ENCODE results near the gene MANBA.

Gene MANBA

DNA sequence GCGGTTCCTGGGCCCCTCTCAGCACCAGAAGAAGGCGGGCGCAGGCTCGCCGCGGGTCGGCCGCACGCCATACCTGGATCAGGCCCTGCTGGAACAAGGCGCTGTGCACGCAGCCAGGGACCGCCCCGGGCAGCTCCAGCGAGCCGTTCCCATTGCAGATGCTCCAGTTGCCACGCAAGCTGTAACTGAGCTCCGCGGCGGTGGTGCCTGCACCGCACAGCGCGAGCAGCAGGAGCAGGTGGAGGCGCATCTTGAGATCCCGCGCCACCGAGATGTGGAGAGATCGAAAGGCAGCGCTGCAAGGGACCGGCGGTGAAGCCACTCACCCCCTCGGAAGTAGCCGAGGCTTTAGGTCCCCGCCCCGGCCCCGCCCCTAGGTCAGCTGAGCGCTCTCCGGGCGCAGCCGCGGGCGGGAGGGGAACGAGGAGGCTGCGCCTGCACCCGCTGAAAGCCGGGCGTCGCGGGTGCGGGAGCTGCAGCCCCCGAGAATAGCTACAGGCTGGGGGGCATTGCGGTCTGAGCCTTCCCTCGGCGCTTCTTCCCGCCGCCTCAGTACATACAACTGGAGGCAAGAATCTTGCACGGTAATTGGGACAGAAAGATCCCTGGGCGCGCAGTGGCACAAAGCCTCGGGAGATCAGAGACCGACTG, at the start of gene MANBA:
Gene MANBA (minus strand): TSS at position 324 of the 651 bp plus-strand sequence. CDS start 74 bp downstream, at position 250.
- DNase-seq: peak; percentile 77

DNA sequence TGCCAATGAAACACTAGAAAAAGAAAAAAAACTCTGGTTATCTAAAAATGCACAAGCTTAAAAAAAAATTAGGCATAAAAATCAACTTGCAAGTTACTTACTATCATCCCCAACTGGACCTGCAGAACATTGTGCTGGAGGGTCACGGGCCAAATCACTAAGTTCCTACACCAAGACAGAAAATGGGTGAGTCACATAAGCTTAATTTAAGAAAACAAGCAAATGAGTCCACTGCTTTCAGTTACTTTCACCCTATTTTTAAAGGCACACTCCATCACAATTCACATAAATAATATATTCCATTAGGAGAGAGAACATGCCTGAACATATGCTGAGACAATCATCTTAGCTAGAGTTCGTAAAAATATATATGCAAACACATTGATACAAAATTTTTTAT, 48.9 kb upstream of the MANBA start:
- no peak for DNase-seq

DNA sequence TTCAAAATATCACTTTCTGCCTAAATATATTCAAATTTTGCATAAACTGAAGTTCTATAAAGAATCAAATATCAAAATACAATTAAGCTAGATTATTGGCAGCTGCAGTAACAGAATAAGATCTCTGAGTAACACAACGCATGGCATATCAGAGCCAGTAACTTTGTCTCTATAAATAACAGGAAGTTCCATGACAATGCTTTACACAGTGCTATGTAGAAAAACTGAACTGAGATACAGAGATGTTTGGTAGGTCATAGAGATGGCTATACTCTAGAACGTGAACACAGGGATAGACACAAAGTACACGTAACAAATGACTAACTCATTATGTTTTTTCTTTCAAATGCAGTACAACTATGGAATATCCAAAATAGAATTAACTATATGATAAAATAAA, 48.4 kb upstream of the MANBA start:
- DNase-seq: peak; percentile 66

DNA sequence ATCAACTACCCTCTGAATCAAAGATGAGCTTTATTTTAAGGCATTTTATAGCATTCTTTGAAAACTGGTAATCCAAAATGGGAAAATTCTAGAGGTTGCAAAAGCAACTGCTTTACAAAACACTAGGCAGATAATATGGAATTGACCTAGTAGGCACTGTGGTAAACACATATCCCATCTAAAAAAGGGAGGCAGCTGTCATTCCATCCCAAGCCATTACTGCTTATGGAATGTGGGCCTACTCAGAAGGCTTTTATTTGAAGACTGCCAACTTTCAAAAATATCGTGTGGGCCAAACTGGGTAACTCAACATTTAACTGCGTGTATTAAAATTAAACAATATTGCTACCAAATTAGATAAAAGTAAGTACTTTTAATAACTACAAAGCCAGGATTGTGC, 47.2 kb upstream of the MANBA start:
- no peak for DNase-seq

DNA sequence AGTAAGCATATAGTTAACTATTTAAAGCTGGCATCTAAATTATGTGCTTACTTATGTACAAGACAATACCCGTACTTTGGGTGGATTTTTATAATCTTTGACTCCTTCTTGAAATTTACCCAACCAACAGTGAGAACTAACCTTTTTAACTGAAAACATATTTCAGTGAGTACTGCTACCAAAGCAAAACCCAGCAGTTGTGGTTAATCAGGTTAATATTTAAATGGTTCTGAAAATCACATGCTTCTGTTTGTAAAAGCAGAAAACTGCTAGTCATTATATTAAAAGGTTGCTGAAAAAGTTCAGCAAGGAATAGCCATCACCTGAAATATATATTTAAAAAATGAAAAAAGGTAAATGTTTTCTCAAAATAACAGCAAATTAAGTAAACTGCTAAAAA, 46.6 kb upstream of the MANBA start:
- DNase-seq: no peak

DNA sequence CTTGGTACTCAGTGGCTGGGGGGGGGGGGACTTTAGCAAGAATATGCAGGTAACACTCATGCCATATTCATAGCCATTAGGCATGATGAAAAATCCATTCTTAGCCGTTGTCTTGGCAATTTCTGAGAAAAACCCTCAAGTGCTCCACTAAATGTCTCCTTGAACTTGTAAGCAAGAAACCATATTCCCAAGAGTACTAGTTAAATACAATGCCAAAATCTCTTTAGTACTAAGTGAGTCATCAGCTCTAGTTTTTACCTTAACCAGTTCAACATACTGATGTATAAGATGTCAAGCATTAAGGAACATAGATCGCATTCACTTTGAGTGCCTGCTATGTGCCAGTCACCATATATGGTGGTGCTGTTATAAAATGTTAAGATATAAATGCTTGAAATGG, 39.0 kb upstream of the MANBA start:
- DNase-seq: no peak

DNA sequence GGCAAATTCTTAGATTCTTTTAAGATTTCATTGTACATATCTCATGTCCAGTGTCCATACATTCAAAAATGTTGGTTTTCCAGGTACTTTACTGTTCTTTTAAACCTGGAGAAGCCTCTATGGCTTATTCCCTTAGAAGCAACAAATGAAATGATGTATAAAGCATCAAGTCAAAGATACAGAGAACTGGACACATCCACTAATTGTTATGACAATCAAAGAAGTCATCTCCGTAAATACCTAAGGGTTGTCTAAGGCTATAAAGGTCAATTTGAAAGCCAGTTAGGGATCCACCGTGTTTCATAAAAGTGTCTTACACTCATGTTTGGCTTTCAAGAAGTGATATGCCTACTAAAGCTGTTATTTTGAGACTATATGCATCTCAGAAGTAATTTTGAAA, 34.2 kb upstream of the MANBA start:
- DNase-seq: no peak

DNA sequence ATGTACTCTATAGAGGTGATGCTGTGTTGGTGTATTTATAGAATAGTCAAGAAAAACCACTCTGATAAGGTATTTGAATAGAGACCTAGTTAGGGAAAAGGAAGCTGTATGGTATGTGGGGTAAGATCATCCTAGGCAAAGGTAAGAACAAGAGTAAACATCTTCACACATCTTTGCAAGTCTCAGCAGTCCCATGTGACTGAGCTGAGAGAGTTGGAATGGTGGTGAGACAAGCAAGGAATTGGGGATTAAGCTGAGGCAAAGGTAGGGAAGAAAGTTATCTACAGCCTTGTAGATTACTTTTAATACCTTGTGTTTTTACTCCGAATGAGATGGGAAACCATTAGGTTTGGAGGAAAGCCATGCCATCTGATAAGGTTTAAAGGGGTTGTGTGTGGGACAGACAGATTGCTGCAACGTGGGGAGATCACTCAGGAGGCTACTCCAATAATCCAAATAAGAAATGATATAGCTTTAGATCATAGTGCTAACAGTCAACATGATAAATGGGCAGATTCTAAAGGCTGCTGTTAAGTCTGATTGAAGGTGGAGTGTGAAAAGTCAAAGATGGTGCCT, 31.7 kb upstream of the MANBA start:
- DNase-seq: no peak

DNA sequence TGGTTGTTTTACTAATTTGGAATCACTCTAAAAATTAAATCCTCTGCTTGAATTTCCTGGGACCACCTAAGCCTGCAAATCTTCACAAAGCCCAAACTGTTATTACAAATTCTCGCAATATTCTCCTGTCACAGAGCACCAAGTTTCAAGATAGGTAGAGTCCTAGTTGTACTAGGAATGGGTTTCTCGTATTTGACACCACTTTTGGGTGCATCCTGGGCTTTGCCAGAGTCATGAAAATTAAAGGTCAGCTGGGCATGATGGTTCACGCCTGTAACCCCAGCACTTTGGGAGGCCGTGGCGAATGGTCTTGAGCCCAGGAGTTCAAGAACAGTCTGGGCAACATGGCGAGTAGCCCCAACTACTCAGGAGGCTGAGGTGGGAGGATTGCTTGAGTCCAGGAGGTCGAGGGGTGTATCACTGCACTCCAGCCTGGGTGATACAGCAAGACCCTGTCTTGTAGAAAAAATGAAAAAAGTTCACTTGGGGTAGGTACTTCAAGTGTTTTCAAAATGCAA, 30.6 kb upstream of the MANBA start:
- no peak for DNase-seq

DNA sequence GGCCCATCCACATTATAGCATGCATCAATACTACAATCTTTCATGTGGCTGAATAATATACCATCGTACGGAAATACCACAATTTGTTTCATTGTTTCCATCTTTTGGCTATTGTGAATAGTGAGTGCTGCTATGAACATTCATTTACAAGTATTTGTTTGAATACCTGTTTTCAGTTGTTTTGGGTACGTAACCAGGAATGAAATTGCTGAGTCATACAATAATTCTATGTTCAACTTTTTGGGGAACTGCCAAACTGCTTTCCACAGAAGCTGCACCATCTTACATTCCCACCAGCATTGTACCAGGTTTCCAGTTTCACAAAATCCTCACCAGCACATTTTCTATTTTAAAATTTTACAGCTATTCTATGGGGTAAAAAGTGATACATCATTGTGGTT, 28.5 kb upstream of the MANBA start:
- DNase-seq: peak; percentile 3

DNA sequence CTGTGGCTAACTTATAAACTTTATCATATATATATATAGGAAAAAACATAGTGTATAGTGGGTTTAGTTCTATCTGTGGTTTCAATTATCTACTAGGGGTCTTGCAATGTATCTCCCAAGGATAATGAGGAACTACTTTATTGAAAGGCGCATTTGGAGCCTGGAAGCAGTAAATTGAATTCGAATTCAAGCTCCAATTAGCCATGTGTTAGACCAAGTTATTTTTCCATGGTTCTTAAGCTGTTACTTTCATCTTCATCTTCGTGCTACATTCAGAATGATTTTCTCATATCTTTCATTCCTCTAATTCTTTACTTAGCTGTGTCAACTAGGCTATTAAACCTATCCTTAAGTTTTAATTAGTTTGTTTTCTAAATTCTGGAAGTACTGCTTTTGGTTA, 27.2 kb upstream of the MANBA start:
- DNase-seq: no peak

DNA sequence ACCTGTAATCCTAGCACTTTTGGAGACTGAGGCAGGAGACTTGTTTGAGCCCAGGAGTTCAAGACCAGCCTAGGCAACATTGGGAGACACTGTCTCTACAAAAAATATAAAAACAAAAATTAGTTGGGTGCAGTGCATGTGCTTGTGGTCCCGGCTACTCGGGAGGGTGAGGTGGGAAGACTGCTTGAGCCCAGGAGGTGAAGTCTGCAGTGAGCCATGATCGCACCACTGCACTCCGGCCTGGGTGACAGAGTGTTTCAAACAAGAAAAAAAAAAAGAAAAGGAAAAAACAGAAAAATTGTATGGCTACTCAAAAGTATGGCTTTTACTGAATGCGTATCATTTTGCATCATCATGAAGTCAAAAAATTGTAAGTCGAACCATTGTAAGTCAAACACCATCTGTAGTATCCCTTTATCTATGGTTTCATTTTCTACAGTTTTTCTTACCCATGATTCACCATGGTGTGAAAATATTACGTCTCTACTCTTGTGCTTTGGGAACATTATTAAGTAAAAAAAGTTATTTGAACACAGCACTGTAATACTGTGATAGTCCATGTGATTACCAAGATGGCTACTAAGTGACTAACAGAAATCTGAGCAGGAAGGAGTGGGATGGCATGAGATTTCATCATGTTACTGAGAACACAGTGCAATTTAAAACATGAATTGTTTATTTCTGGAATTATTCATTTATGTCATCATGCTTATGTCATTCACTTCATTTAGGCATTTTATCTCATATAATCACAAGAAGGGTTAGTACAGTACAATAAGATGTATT, 26.5 kb upstream of the MANBA start:
- peak; percentile 4 for DNase-seq

DNA sequence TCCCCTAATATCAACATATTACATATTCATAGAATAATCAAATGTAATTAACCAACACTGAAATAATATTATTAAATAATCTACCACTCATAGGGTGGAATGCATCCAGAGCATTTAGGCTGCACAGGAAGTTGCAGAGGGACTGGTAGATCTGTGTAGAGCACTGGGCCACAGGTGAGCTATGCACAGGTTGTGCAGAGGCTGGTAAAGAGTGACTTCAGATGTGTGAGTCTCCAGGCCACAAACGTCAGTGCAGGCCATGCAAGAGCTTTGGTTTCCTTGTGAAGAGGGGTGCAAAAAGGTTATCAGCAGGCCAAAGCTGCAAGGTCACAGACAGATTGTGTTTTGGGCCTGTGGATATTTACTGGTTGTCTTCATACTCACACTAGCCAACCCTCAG, 25.5 kb upstream of the MANBA start:
- no peak for DNase-seq

DNA sequence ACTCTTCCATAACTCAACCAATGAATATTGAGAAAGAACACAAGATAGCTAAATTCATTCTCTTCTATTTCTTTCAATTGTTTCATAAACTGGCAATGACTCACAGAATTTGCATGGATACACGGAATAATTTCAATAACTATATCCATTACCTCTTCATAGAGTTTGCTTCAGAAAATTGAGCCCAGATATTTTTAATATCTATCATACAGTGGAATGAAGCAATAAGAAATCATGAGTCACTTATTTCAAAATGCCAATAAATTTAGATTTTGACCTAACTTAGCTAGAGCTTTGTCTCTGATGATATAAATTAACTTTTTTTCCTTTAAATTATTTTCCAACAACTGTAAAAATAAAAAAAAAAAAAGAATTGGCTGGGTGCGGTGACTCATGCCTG, 22.2 kb upstream of the MANBA start:
- no peak for DNase-seq

DNA sequence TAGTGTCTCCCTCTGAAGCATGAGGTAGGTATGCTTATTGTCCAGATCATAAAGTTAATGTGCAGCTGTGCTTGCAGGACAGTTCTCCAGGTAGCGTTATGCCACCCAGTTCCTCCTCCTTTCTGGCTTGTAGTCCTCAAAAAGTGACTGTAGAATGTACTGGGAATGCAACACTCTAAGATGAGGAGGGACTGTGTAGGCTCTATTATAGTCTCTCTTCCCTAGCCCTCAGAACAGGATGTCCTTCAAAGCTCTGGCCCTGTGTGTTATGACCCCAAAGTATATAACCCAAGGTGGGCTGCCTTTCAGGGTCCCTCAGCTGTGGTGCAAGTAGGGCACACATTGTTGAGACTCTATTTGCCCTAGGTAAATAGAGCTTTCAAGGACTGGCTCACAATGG, 20.8 kb upstream of the MANBA start:
- no peak for DNase-seq

DNA sequence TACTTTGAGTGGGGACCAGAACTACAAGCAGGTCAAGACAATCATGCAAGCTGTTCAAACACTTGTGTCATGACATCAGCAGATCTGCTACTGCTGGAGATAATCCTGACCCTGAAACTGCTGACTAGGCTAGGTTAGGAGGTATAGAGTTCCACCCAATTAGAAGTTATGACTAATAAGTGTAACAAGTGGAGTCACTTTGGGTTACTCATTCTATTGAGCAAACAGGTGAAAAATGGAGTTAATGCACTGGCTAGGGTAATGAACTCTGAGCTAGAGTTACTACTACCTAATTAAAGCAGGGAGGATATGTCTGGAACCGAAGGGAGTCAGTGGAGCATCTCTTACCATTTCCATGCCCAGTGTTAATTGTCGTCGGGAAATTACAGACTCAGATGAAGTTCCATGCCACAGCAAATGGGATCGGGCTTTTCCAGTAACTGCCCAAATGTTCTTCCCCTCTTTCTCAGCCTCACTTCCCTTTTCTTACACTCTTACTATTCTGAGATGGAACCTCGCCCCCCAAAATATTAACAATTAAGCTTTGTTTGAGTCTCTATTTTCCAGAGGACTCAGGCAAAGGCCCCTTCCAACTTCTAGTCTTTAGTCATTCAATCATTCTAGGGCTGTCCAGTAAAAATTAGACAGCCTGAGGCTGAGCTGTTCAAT, 19.8 kb upstream of the MANBA start:
- DNase-seq: no peak

DNA sequence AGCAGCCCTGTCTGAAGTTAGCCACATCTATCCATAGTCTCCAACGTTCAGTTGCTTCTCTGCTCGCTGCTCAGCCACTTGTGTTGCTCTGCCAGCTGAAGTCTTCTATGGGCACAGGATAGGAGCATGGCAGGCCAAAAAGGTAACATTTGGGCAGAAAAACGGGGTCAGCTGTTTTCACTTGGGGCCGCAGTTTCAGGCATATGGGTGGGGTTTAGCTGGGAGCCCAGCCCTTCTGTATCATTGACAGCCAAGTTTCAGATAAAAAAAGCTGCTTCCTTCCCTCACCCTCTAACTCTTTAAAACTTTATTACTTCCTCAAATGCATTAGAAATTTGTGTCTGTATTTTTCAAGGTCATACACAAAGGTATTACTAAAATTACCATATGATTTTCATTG, 18.4 kb upstream of the MANBA start:
- peak; percentile 4 for DNase-seq

DNA sequence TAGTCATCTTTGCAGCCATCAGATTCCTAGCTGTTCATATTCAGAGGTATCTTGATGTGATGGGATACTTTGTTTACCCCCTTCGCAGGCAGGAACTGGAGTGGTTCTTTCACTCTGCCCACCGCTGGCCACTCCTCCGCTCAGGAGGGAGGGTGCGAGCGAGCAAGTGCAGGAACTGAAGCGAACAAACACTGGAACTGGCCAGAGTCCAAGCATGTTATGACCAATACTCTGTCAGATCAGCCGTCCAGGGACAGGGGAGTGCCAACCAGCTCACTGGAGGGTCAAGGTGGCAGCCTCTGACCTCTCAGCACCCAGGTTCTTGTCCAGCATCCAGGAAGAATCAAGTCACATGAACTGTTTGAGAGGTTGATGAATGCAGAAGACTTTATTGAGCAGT, 18.0 kb upstream of the MANBA start:
- DNase-seq: no peak

DNA sequence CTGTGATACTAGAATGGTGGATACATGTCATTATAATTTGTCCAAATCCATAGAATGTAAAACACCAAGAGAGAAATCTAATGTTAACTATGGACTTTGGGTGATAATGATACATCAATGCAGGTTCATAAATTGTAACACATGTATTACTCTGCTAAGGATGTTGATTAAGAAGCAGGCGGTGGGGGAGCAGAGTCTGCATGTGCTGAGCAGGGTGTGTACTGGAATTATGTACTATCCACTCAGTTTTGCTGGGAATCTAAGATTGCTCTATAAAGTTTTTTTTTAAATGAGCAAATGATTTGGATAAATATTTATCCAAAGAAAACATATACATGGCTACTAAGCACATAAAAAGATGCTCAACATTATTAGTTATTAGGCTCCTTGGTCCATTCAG, 15.0 kb upstream of the MANBA start:
- no peak for DNase-seq

DNA sequence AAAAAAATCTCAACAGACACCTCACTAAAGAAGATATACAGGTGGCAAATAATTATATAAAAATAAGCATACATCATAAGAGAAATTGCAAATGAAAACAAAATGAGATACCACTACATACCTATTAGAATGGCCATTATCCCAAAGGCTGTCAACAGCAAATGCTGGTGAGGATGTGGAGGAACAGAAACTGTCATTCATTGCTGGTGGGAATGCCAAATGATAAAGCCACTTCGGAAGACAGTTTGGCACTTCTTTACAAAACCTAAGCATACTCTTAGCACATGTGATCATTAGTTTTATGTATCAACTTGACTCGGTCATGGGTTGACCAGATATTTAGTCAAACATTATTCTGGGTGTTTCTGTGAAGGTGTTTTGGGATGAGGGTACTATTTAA, 13.5 kb upstream of the MANBA start:
- no peak for DNase-seq

DNA sequence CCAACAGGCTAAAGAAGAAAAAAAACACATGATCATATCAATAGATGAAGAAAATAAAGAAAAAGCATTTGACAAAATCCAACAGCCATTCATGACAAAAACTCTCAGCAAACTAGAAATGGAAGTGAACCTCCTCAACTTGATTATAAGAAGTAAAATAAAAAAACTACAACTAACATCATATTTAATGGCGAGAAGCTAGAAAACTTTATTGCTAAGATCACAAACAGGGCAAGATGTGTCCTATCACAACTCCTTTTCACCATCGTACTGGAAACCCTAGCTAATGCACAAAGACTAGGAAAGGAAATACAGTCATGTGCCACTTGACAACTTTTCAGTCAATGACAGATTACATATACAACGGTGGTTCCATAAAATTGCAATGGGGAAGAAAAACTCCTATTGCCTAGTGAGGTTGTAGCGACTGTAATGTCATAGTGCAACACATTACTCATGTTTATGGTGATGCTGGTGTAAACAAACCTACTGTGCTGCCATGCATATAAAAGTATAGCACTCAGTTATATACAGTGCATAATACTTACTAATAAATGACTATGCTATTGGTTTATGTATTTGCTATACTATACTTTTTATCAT, 12.1 kb upstream of the MANBA start:
- DNase-seq: no peak

DNA sequence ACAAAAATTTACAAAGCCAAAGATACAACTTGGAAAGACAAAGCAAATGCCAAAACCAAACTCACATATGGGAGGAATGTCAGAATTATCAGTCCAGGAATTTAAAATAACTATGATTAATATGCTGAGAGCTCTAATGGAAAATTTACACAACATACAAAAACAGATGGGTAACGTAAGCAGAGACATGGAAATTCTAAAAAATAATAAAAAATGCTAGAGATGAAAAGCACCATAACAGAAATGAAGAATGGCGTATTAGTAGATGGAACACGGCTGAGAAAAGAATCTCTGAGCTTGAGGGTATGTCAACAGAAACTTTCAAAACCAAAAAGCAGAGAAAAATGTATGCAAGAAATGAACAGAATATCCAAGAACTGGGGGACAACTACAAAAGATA, 4.1 kb upstream of the MANBA start:
- no peak for DNase-seq

DNA sequence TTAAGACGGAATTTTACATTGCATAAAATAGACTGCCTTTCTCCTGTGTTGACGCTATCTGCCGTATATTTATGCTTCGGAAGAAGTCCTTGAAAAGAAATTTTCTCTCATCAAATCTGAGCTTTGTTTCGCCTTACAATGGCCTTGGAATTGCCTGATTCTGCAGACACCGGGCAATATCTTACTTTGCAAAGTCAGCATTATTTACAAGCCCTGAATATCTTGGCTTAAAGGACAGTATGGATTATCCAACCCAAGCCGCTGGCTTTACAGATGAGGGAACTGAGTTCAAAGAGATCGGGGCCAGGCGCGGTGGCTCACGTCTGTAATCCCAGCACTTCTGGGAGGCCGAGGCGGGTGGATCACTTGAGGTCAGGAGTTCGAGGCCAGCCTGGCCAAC, 1.1 kb upstream of the MANBA start:
- DNase-seq: no peak

Measured in MV-4-11 (cell line).